ENCODE measurements around the gene NDST1. TPM values are rescaled to one million over a fixed set of nuclear protein-coding genes. Genes with fewer than 3 reads are reported as not detected.

The NDST1 gene
- total and polyA plus RNA-seq, 10 of the 15 experiments (the other 5 are each of a cell fraction or from before 2014, with no cell fraction given), result 0.20 to 53.5 (median 12.9) TPM

DNA sequence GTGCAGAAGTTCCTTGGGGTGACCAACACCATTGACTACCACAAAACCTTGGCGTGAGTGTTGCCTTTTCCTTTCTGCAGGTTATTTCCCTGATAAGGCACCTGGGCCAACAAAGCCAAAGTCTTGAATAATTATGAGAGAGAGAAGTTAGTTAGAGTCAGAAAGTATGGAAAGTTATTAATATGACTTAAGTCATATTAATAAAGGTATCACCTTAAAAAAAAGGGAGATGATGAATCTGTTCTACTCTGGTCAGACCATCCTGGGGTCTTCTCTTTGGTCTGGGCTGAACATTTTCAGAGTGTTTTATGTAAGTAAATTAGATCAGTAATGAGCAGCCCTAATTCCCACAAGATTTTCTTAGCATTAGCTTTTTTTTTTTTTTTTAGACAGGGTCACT is 41.8 kb downstream of the NDST1 start:
- Histone ChIP-seq H3K27ac (ENCODE audit: control insufficient read depth, insufficient read depth) (no peak overlapping the region), H2AFZ (ENCODE audit: control insufficient read depth, low read depth, low read length) (no peak overlapping the region), H3K27me3 (replicated peaks in 1 of 2; ENCODE audit: control insufficient read depth in 2 of 2, insufficient read depth in 2 of 2, low read length in 1 of 2) (no peaks in the 10 kb centered on the region), H3K4me3 (no peak overlapping the region), H3K4me1 (ENCODE audit: control insufficient read depth, insufficient read depth, low read length) (no peaks in the 10 kb centered on the region), H3K79me2 (ENCODE audit: control insufficient read depth, insufficient read depth, low read length) (no peaks in the 10 kb centered on the region), H3K9ac (ENCODE audit: control insufficient read depth, insufficient read depth, low read length) (no peak overlapping the region), H3K36me3 (ENCODE audit: control insufficient read depth in 2 of 2, insufficient read depth in 2 of 2, low read length in 1 of 2) (peaks cover 16 to 19% of the 10 kb centered on the region in 2 experiments), H3K9me3 (replicated peaks; ENCODE audit: control insufficient read depth, insufficient read depth, low read length) (no peaks in the 10 kb centered on the region), H3K4me2 (ENCODE audit: control insufficient read depth, insufficient read depth) (no peak overlapping the region), H4K20me1 (ENCODE audit: control insufficient read depth, insufficient read depth) (no peaks in the 10 kb centered on the region)
- TF ChIP-seq ETV6 (conservative IDR thresholded peaks at IDR 0.05 in 1 of 2, IDR thresholded peaks at IDR 0.05 in 1 of 2; ENCODE audit: borderline replicate concordance in 1 of 2, low read depth in 1 of 2), result no peak
- no peak for TF ChIP-seq SREBF1 (IDR thresholded peaks at IDR 0.05; ENCODE audit: low read length)
- TF ChIP-seq WRNIP1 (IDR thresholded peaks at IDR 0.05; ENCODE audit: borderline replicate concordance, low read depth, low read length), result no peak
- no peak for TF ChIP-seq CBX5 (IDR thresholded peaks at IDR 0.05; ENCODE audit: low read depth)
- TF ChIP-seq NR2F1 (conservative IDR thresholded peaks at IDR 0.05), result no peak
- TF ChIP-seq KDM1A (IDR thresholded peaks at IDR 0.05; ENCODE audit: borderline replicate concordance), result no peak
- TF ChIP-seq SUPT20H (IDR thresholded peaks at IDR 0.05; ENCODE audit: borderline replicate concordance, control insufficient read depth, low read depth, low read length), result no peak
- TF ChIP-seq, protein P1, sequence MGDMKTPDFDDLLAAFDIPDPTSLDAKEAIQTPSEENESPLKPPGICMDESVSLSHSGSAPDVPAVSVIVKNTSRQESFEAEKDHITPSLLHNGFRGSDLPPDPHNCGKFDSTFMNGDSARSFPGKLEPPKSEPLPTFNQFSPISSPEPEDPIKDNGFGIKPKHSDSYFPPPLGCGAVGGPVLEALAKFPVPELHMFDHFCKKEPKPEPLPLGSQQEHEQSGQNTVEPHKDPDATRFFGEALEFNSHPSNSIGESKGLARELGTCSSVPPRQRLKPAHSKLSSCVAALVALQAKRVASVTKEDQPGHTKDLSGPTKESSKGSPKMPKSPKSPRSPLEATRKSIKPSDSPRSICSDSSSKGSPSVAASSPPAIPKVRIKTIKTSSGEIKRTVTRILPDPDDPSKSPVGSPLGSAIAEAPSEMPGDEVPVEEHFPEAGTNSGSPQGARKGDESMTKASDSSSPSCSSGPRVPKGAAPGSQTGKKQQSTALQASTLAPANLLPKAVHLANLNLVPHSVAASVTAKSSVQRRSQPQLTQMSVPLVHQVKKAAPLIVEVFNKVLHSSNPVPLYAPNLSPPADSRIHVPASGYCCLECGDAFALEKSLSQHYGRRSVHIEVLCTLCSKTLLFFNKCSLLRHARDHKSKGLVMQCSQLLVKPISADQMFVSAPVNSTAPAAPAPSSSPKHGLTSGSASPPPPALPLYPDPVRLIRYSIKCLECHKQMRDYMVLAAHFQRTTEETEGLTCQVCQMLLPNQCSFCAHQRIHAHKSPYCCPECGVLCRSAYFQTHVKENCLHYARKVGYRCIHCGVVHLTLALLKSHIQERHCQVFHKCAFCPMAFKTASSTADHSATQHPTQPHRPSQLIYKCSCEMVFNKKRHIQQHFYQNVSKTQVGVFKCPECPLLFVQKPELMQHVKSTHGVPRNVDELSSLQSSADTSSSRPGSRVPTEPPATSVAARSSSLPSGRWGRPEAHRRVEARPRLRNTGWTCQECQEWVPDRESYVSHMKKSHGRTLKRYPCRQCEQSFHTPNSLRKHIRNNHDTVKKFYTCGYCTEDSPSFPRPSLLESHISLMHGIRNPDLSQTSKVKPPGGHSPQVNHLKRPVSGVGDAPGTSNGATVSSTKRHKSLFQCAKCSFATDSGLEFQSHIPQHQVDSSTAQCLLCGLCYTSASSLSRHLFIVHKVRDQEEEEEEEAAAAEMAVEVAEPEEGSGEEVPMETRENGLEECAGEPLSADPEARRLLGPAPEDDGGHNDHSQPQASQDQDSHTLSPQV (IDR thresholded peaks at IDR 0.05), result no peak
- TF ChIP-seq, protein P2, sequence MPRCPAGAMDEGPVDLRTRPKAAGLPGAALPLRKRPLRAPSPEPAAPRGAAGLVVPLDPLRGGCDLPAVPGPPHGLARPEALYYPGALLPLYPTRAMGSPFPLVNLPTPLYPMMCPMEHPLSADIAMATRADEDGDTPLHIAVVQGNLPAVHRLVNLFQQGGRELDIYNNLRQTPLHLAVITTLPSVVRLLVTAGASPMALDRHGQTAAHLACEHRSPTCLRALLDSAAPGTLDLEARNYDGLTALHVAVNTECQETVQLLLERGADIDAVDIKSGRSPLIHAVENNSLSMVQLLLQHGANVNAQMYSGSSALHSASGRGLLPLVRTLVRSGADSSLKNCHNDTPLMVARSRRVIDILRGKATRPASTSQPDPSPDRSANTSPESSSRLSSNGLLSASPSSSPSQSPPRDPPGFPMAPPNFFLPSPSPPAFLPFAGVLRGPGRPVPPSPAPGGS (IDR thresholded peaks at IDR 0.05; ENCODE audit: borderline replicate concordance, insufficient read depth, low read depth, low read length, poor library complexity, severe bottlenecking), result no peak
- TF ChIP-seq, protein P3, sequence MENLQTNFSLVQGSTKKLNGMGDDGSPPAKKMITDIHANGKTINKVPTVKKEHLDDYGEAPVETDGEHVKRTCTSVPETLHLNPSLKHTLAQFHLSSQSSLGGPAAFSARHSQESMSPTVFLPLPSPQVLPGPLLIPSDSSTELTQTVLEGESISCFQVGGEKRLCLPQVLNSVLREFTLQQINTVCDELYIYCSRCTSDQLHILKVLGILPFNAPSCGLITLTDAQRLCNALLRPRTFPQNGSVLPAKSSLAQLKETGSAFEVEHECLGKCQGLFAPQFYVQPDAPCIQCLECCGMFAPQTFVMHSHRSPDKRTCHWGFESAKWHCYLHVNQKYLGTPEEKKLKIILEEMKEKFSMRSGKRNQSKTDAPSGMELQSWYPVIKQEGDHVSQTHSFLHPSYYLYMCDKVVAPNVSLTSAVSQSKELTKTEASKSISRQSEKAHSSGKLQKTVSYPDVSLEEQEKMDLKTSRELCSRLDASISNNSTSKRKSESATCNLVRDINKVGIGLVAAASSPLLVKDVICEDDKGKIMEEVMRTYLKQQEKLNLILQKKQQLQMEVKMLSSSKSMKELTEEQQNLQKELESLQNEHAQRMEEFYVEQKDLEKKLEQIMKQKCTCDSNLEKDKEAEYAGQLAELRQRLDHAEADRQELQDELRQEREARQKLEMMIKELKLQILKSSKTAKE (IDR thresholded peaks at IDR 0.05; ENCODE audit: low read depth, poor library complexity, severe bottlenecking), result no peak
- in situ Hi-C loops (cut with MboI), result loop anchor here (5.0 kb wide), 1 partner anchor 87 kb away; no protein-coding TSS in a partner anchor
- 100% methylated on average over 1 of the region's 1 CpG for WGBS (ENCODE audit: insufficient coverage, insufficient replicate concordance, low lambda C conversion rate, missing lambda C conversion rate)
- no TSS peak for BruUV-seq (replicated peaks)
- DNase-seq (ENCODE audit: low read depth, low spot score) (no peak), FAIRE-seq (no peak), ATAC-seq (no peak)
- RAD21 ChIA-PET (ENCODE audit: unreplicated experiment), result no interaction called here
- SMC1A ChIA-PET (ENCODE audit: uncharacterized antibody, unreplicated experiment), result no interaction called here
- CTCF ChIA-PET, result interaction anchor here (0.9 to 10.3 kb wide), 2 partner anchors 63 to 89 kb away, joined by 3 to 229 read pairs; no protein-coding TSS in a partner anchor
- intact Hi-C loops (cut with micrococcal nuclease; ENCODE audit: unreplicated experiment), result no loop called here
- POLR2A ChIA-PET, result no interaction called here

All from GM12878 (cell line).